Muscle layer of duodenum (tissue), 2 donors: ENCODE measurements around the gene RASSF1.

Experiments
- H3K27ac ChIP-seq: one replicate; pipeline ENCODE4 v1.7.0; 2013; ENCODE audit warnings: mild to moderate bottlenecking, low read length
- H3K27me3 ChIP-seq: one replicate; pipeline ENCODE4 v1.7.0; 2013; ENCODE audit warnings: low read depth, mild to moderate bottlenecking, control low read depth, low read length
- H3K36me3 ChIP-seq, 2 donors: one replicate each; pipeline ENCODE4 v1.7.0; 2013; ENCODE audit warnings: low read length in 2 of 2, control low read depth in 1 of 2, mild to moderate bottlenecking in 1 of 2; ENCODE audit not compliant: insufficient read depth in 2 of 2, control insufficient read depth in 1 of 2
- H3K4me1 ChIP-seq, 2 donors: one replicate each; pipeline ENCODE4 v1.7.0; 2013; ENCODE audit warnings: low read length in 2 of 2, mild to moderate bottlenecking in 2 of 2, control low read depth in 1 of 2, moderate library complexity in 1 of 2; ENCODE audit not compliant: insufficient read depth in 2 of 2, control insufficient read depth in 1 of 2
- H3K4me3 ChIP-seq, 2 donors: one replicate each; pipeline ENCODE4 v1.7.0; 2013; ENCODE audit warnings: low read length in 2 of 2, low read depth in 1 of 2, mild to moderate bottlenecking in 1 of 2
- H3K9me3 ChIP-seq, 2 donors: one replicate each; pipeline ENCODE4 v1.7.0; 2013; ENCODE audit warnings: low read length in 2 of 2, control low read depth in 1 of 2, mild to moderate bottlenecking in 1 of 2; ENCODE audit not compliant: control insufficient read depth in 1 of 2
- donor health status: healthy.

RASSF1 gene

DNA sequence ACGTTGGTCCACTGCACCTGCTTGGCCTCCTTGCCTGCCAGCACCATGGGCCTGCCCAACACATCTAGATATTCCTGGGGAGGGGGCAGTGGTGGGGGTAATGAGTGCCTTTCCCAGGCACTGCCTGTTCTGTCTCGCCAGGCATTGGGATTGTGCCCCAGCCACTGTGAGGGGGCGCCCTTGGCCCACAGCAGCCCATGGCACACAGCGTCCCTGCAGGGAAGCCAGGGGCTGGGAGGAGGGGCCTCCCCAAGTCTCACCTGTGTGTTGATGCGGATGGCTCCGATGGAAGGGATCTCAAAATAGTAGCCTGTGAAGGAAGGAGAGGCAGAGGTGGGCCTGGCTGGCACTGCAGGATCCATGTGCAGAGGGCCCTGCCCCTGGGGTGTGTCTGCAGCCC is 37.4 kb upstream of the RASSF1 start:
- no peak overlapping the region for H3K27ac ChIP-seq
- H3K27me3 ChIP-seq = no peaks in the 10 kb centered on the region
- no peaks in the 10 kb centered on the region for H3K4me1 ChIP-seq
- no peaks in the 10 kb centered on the region for H3K36me3 ChIP-seq
- H3K4me3 ChIP-seq = no peak overlapping the region
- no peaks in the 10 kb centered on the region for H3K9me3 ChIP-seq

DNA sequence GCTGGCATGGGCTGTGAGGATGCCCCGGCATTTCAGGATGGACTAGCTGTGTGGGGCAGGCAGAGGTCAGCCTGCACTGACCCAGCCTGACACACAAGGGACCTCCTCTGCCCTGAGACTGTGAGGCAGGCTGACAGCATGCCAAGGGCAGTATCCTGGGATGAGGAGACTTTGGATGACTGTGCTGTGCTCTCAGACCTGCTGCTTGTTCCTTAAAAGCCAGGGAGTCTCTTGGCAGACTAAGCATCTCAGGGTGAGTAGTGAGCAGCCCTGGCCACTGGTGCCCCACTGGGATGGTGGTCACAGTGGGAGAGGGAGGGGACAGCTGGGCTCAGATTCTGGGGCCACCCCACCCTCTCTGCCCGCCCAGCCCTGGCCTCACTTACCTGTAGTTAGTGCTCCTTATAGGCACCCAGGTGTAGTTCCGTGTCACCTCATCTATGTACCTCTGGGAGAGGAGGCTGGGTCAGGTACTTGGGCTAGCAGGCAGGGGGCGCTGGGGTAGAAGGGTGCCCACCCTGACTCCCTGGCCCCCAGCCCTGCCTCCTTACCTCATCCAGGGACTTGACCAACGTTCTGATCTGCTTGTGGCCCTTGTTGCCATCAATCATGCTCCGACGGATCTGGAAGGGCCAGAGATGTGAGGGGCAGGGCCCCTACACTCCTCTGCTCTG is 34.8 kb upstream of the RASSF1 start:
- H3K4me1 ChIP-seq = no peaks in the 10 kb centered on the region
- no peak overlapping the region for H3K4me3 ChIP-seq
- no peaks in the 10 kb centered on the region for H3K36me3 ChIP-seq
- H3K27ac ChIP-seq = no peak overlapping the region
- H3K9me3 ChIP-seq = no peaks in the 10 kb centered on the region
- H3K27me3 ChIP-seq = no peaks in the 10 kb centered on the region

DNA sequence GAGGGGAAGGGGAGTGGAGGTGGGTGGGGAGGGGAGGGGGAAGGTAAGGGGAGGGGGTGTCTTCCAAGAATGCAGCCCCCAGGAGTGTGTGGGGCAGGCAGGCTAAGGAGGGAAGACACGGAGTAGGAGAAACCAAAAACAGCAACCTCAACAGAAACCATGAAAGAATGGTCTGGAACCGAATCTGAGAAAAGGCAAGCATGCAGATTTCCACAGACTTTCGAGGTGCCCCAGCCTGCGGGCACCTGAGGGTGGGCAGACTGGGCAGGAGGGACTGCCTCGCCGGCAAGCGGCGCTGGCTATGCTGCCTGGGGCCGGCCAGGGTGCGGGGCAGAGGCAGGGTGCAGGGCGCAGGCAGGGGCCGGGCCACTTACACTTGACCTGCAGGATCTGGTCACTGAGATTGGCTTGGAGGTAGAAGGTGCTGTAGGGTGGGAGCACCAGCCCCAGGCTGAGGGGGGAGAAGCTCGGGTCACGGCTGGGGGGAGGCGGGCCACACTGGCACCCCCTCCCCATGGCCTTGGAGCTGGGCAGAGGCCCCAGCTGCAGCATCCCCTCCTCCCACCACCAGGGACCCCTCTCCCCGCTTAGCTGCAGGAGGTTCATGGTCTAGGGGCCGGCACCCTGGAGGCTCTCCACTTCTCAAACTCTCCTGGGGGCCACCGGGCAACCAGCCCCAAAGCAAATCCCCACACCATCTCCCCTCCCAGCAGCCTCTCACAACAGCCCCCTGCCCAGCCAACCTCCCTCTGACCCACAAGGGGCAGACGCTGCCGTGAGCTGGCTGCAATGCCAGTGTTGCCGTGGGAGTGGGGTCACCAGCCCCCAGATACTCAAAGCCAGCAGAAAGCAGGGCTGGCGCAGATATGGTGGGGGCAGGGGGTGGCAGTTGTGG is 34.0 kb upstream of the RASSF1 start:
- Histone ChIP-seq H3K4me3 (no peak overlapping the region), H3K9me3 (no peaks in the 10 kb centered on the region), H3K27me3 (no peaks in the 10 kb centered on the region), H3K4me1 (no peaks in the 10 kb centered on the region), H3K27ac (no peak overlapping the region), H3K36me3 (no peaks in the 10 kb centered on the region)

DNA sequence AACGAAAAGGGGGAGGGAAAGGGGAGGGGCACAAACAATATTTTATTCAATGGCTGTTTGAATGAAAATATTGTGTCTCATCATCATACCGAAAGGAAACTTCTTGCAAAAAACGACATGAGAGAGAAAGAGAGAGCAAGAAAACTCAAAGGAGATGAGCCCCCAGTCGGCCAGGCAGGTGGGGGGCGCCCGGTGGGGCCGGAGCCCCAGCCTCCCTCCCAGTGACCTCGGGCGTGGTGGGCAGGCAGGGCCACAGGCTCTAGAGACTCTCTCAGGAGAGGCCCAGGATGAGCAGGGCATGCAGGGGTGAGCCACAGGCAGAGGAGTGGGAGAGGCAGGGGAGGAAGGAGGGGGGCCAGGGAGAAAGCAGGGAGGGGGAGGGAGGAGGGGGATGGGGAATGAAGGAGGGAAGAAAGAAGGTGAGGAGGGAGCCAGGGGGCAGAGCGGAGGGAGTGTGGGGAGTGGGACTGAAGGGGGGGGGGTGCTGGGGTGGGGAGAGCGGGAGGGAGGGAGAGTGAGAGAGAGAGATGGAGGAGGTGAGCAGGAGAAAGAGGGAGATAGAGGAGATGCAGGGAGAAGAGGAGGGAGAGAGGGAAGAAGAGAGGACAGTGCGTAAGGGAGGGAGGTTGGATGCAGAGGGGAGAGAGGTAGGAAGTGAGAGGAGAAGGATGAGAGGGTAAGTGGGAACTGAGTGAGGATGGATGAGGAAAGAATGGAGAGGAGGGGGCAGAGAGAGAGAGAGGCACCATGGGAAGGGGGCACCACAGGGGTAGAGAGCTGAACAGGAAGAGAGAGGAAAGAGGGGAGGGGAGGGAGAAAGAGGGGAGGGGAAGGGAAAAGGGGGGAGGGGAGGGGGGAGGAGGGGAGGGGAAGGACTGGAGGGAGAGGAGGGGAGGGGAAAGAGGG is 32.8 kb upstream of the RASSF1 start:
- H3K9me3 ChIP-seq = no peaks in the 10 kb centered on the region
- H3K36me3 ChIP-seq = no peaks in the 10 kb centered on the region
- no peak overlapping the region for H3K27ac ChIP-seq
- no peak overlapping the region for H3K4me3 ChIP-seq
- no peaks in the 10 kb centered on the region for H3K27me3 ChIP-seq
- no peaks in the 10 kb centered on the region for H3K4me1 ChIP-seq

DNA sequence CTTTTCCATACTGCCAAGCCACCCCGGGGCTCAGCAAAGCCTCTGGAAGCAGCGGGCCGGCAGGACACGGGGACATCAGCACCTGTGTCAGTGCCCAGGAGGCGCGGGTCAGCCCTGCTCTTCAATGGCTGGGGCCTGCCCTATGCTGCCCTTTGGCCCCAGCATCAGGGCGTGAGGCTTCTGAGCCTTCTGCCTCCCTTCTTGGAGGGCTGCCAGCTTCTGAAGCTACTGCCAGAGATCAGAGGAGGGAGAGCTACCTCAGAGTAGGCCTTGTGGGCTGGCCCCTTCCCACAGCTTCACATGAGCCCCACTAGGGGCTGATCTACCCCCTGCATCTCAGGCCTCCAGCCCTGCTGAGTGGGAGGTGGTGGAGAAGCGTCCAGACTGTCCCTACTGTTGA is 31.7 kb upstream of the RASSF1 start:
- Histone ChIP-seq H3K27me3 (no peaks in the 10 kb centered on the region), H3K9me3 (no peaks in the 10 kb centered on the region), H3K36me3 (no peaks in the 10 kb centered on the region), H3K4me3 (no peak overlapping the region), H3K4me1 (no peaks in the 10 kb centered on the region), H3K27ac (no peak overlapping the region)

DNA sequence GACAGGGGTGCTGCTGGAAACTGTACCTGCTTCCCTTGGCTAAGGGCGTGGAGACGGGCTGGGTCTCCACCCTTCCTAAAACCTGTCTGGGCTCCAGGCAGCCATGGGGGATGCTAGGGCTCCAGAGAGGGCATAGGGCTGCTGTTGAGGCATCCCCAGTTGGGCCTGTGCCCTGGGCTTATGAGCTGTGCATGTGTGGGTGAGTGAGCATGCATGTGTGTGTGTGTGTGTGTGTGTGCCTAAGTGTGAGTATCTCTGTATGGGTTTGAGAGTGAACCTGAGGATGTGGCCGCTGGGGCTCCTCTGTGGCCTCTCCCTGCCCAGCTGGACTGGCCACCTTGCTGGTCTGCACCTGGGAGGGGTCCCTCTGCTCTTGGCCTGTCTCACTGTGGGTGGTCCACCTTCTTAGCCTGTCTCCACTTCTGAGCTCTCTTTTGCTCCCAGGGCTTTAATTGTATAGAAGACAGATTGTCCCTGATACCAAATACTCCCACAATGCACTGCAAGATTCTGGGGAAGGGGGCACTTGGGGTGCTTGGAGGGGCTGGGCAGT is 30.6 kb upstream of the RASSF1 start:
- Histone ChIP-seq H3K9me3 (no peaks in the 10 kb centered on the region), H3K27me3 (no peaks in the 10 kb centered on the region), H3K36me3 (no peaks in the 10 kb centered on the region), H3K27ac (no peak overlapping the region), H3K4me1 (no peaks in the 10 kb centered on the region), H3K4me3 (no peak overlapping the region)

DNA sequence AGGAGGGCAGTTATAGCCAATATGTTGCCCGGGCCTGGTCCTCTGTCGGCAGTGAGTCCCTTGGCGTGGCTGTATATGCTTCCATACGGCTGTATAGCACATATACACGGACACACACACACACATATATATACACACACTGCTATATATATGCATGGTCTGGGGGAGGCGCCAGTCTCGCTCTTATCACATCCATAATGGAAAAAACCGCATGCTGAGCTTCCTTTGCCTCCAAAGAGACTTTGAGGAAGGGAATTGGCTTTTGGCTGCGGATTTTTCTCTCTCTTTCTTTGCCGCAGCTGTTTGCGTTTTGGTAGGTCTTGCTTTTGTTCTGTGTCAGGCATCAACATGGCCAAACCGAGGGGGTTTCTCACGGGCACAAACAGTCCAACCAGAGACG is 30.0 kb upstream of the RASSF1 start:
- Histone ChIP-seq H3K27me3 (no peaks in the 10 kb centered on the region), H3K27ac (no peak overlapping the region), H3K36me3 (no peaks in the 10 kb centered on the region), H3K4me1 (no peaks in the 10 kb centered on the region), H3K9me3 (no peaks in the 10 kb centered on the region), H3K4me3 (no peak overlapping the region)

DNA sequence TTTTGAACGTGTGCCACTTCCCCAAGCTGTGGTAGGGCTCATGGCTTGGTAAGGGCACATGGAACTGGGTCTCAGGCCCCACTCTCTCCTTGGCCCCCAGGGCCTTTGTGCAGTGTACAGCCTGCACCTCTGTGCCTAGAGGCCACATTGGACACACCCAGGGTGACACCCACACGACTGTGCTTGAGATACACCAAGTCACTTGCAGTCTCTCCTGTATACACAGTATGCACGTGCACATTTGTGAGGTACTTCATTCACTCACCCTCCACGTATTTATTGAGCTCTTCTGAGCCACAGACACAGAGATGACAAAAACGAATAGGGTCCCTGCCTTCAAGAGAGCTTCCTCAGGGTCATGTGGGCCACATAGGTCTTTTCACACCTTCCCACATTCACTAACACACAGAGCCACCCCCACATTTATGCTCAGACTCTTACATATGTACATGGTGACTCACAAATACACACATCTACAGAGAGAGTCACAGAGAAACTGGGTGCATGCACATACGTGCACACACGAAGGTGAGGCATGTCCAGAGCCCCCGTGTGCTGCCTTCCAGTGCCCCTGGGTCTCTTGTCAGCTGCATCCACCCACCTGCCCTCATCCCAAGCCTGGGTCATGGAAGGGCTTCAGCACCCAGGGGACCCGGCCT is 28.5 kb upstream of the RASSF1 start:
- H3K4me3 ChIP-seq = no peak overlapping the region
- H3K27ac ChIP-seq = no peak overlapping the region
- H3K27me3 ChIP-seq = no peaks in the 10 kb centered on the region
- H3K4me1 ChIP-seq = peaks cover 0 to 4% of the 10 kb centered on the region in 2 donors
- no peaks in the 10 kb centered on the region for H3K36me3 ChIP-seq
- no peaks in the 10 kb centered on the region for H3K9me3 ChIP-seq

DNA sequence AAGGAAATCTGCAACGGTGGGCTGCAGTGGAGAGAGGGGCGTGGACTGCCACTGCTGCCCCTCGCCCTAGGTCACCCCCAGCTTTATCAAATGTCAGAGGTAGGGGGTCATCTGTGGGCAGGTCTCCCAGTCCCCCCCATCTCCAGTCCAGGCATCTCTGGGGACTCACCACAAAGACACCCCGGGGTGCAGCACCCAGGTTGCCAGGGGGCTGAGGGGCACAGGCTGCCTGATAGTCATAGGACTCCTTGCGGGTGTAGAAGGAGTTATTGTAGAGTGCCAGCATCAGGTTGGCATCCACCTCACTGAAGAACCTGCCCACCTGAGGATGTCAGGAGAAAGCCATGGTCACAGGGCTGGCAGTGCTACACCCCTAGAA is 25.2 kb upstream of the RASSF1 start:
- H3K36me3 ChIP-seq = no peaks in the 10 kb centered on the region
- H3K4me3 ChIP-seq = peak overlapping the region; percentile 54 to 64
- no peaks in the 10 kb centered on the region for H3K27me3 ChIP-seq
- H3K9me3 ChIP-seq = no peaks in the 10 kb centered on the region
- H3K27ac ChIP-seq = no peak overlapping the region
- peaks cover 0 to 5% of the 10 kb centered on the region in 2 donors for H3K4me1 ChIP-seq

DNA sequence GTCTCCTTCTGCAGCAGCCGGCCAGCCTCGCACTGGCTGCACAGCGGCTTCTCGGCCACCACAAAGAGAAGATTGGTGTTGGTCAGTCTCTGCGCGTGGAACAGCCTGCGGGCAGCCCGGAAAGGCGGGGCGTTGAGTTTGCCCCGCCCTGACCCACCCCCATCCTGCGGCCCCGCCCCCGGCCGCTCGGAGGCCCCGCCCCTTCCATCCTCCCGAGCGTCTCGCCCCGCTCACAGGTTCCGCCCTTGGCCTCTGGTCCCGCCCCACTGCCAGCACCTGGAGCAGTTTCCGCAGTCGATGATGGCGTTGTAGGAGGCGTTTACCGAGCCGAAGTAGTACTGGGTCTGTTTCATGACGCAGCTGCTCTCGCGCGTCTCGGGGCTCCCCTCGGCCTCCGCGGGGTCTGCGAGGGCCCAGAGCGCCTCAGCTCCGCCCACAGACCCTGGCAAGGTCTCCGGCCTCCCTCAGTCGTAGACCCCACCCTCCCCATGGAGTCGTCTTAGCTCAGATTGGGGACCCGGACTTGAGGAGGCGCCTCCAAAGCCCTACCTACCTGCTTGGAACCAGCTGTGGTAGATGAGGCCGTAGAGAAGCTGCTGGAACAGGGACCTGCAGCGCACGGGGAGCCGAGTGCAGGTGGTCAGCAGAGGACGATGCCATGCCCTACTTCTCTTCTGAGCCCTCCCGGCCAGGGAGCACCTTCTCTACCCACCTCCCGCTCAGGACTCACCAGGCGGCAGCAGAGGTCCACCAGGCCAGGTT is 24.6 kb upstream of the RASSF1 start:
- no peaks in the 10 kb centered on the region for H3K36me3 ChIP-seq
- no peaks in the 10 kb centered on the region for H3K9me3 ChIP-seq
- peak overlapping the region; percentile 31 for H3K27ac ChIP-seq
- peak overlapping the region; percentile 54 to 64 for H3K4me3 ChIP-seq
- H3K27me3 ChIP-seq = no peaks in the 10 kb centered on the region
- H3K4me1 ChIP-seq = peaks cover 0 to 5% of the 10 kb centered on the region in 2 donors
